ENCODE data around the gene KLK10.

Gene KLK10

GRCh38 chr19:51019544-51019925 lies at the start of gene KLK10:
Gene KLK10, minus strand, starts transcription at chr19:51019709. Its CDS starts 579 bp downstream, at chr19:51019130.
- no peak for DNase-seq (ENCODE audit: low read depth in 2 of 2, low spot score in 1 of 2)

DNA sequence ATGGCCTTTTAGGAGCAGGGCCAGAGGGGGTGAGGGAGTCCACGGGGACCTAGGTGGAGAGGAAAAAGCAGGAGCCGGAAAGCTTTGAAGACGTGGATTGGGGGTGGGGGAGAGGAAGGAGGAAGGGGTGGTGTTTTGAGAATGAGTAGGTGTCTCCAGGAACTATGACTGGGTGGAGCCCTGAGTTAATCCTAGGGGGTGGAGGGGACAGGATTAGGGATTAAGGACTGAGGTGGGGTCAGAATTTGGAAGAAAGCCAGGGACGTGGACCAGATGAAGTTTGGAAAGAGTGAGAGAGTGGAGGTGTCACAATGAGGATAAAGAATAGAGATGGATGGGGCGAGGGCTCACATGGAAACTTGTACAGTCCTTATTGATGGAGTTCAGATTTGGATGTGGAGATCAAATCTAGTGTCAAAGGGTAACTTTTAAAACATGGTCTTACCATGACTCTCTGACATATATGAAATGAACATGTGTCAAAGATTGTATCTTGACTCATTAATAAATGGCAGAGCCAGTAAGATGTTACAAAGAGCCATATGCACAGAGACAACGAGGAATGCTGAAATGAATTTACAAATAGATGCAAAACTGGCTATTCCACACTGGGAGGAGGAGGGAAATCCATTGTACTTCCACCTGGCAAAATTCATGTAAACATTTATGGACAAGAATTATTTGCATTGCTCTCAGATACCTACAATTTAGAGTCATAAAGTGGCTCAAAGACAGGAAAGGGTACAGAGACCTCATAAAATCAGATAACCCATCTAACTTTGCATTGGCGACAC lies 47.1 kb upstream of the KLK10 start:
- DNase-seq (ENCODE audit: low read depth in 2 of 2, low spot score in 1 of 2): no peak

GRCh38 chr19:51065221-51065960 lies 45.9 kb upstream of the KLK10 start:
- no peak for DNase-seq (ENCODE audit: low read depth in 2 of 2, low spot score in 1 of 2)

- DNase-seq (ENCODE audit: low read depth in 2 of 2, low spot score in 1 of 2): no peak
Measured at GRCh38 chr19:51064534-51065220, 45.2 kb upstream of the KLK10 start, which contains the start of gene KLK13. Gene KLK13, minus strand, starts transcription at chr19:51065092. Its CDS starts 25 bp downstream, at chr19:51065067.

- DNase-seq (ENCODE audit: low read depth in 2 of 2, low spot score in 1 of 2): no peak
Measured at GRCh38 chr19:51063664-51064063, 44.2 kb upstream of the KLK10 start.

DNA sequence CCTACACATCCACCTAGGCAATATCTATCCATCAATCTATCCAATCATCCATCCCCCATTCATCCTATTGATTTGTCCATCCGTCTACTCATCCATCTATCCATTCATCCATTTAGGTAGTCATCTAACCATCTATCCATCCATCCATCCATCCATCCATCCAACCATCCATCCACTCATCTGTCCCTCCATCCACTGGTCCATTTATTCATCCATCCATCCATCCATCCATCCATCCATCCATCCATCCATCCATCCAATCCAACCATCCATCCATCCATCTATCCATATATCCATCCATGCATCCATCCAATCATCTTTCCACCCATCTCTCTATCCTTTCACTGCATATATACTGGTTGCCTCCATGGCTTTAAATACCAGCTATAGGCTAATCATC lies 41.5 kb upstream of the KLK10 start:
- DNase-seq (ENCODE audit: low read depth in 2 of 2, low spot score in 1 of 2): no peak

GRCh38 chr19:51060336-51060735 lies 40.8 kb upstream of the KLK10 start:
- DNase-seq (ENCODE audit: low read depth in 2 of 2, low spot score in 1 of 2): no peak

- DNase-seq (ENCODE audit: low read depth in 2 of 2, low spot score in 1 of 2): no peak
Measured at GRCh38 chr19:51059715-51060114, 40.2 kb upstream of the KLK10 start.

DNA sequence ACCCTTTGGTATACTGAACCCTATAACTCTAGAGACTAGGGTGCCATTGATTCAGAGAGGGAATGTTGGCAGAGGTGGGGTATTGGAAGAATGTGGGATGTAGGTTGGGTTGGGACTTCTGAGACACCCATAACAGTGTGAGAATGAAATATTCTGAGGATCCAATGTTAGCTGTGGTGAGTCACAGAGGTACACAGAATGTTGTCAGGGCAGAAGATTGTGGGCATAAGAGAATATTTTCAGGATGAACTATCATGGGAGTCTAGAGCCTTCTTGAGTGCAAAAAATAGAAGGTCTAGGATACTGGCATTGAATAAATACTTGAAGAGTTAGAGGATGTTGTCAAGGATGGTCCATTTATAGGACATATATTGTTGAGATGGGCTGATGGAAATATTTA lies 36.4 kb upstream of the KLK10 start:
- no peak for DNase-seq (ENCODE audit: low read depth in 2 of 2, low spot score in 1 of 2)

GRCh38 chr19:51047031-51047335 lies 27.5 kb upstream of the KLK10 start:
- no peak for DNase-seq (ENCODE audit: low read depth in 2 of 2, low spot score in 1 of 2)

DNA sequence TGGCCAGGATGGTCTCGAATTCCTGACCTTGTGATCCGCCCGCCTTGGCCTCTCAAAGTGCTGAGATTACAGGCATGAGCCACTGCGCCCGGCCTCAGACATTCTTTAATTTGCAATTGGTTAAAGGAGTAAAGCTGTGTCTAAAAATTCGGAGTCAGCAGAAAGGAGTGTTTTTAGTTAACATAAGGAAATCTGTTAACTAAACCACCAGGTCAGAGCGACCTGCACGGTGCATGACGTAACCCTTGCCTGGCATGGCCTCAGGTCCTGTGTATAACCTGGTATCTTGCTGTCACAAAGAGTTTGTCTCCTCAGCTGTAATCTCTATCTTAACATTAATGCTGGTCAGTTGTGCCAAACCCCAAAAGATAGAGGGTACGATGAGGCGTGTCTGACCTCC lies 24.8 kb upstream of the KLK10 start:
- no peak for DNase-seq (ENCODE audit: low read depth in 2 of 2, low spot score in 1 of 2)

- DNase-seq (ENCODE audit: low read depth in 2 of 2, low spot score in 1 of 2): no peak
Measured at GRCh38 chr19:51043497-51043896, 24.0 kb upstream of the KLK10 start.

- no peak for DNase-seq (ENCODE audit: low read depth in 2 of 2, low spot score in 1 of 2)
Measured at GRCh38 chr19:51040151-51040550, 20.6 kb upstream of the KLK10 start.

DNA sequence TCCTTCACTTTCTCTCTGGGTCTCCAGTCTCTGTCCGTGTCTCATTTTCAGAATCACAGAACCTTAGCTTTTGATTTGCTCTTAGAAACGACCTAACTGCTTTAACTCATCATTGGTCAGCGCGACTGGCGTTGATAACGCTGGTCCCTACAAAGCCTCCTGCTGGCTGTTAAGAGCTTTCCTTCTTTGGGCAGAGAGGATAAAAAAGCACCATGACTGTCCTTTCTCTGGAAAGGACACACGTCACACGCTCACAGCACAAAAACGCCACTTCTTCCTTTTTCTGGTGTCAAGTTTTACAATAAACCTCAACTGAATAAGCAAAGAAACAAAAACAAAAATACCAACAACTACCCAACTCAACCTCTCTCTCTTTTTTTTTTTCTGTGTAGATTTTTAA lies 17.0 kb upstream of the KLK10 start:
- DNase-seq (ENCODE audit: low read depth in 2 of 2, low spot score in 1 of 2): no peak

DNA sequence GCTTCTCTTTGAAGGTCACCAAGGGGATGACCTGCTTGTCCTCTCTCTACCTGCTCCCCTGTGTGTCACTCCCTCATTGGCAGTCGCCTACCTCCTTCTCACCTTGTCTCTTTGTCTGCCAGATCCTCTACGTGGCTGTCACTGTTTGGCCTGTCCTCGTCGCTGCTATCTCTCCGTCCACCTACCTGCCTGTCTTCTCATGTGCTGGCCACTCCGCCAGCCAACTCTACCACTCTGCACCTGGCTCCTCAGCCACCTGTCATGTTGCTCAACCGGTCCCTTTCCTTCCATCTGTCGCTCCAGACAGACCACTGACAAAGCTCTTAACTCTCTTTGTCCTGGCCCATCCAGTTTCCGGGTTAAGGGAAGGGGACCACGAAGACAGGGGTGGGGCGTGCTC lies 15.2 kb upstream of the KLK10 start, which contains the start of gene KLK12:
Gene KLK12, minus strand, starts transcription at position 299 of the 400 bp plus-strand sequence. CDS start 381 bp downstream, outside the sequence.
- no peak for DNase-seq (ENCODE audit: low read depth in 2 of 2, low spot score in 1 of 2)

DNA sequence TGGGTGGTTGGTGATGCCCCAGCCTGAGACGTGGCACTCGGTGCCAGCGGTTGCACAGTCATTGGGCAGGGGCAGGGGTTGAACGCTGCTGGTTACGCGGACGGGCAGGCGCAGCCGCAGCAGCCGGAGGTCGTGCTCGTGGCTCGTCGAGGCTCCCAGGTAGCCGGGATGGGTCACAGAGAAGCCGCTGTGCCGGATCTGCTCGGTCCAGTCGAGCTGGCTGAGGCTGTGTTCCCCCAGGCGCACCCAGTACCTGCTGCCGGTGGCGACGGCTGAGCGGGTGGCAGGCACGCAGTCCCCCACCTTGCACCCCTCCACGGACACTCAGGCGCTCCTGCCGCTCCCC lies 12.3 kb upstream of the KLK10 start:
- no peak for DNase-seq (ENCODE audit: low read depth in 2 of 2, low spot score in 1 of 2)

GRCh38 chr19:51031220-51031879 lies 11.8 kb upstream of the KLK10 start:
- no peak for DNase-seq (ENCODE audit: low read depth in 2 of 2, low spot score in 1 of 2)

GRCh38 chr19:51030631-51031030 lies 11.1 kb upstream of the KLK10 start:
- DNase-seq (ENCODE audit: low read depth in 2 of 2, low spot score in 1 of 2): no peak

DNA sequence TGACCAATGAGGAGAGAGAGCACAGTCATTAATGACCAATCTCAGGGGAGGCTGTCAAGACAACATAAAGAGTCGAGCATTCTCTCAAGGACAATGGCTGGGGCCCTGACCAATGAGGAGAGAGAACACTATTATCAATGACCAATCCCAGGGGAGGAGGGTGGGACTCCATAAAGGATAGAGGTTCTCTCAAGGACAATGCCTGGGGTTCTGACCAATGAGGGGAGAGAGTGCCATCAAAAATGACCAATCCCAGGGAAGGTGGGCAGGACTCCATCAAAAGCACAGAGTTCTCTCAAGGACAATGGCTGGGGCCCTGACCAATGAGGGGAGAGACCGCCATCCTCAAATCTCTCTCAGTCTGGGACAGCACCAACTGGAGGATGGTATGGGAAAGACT lies 10.2 kb upstream of the KLK10 start:
- DNase-seq (ENCODE audit: low read depth in 2 of 2, low spot score in 1 of 2): no peak

DNA sequence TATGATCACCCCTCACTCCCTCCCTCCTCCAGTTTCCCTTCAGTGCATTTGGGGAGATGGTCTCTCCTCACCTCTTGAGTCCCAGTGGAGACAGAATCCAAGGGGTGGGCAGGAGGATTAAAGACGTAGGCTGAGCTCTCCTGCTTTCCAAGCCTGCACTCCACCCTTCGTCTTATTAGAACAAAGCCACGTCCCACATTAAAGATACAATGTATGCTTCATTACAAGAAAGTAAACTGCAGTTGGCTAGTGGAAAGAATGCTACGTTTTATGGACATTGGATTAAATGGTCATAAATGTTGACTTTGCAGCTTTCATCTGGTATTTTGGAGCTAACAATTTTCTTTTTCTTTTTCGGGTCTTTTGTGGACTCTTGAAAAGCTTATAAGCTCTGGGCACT lies 8.4 kb upstream of the KLK10 start:
- no peak for DNase-seq (ENCODE audit: low read depth in 2 of 2, low spot score in 1 of 2)

- DNase-seq (ENCODE audit: low read depth in 2 of 2, low spot score in 1 of 2): no peak
Measured at GRCh38 chr19:51027126-51027806, 7.8 kb upstream of the KLK10 start.

All from stimulated activated CD8-positive, alpha-beta memory T cell treated with anti-CD3 and anti-CD28 coated beads, Interleukin-4, amount 100 ng/mL, for 4 hours (primary cell).